GM19324 (cell line): Measurements from ENCODE around the gene MEF2C.
"Not testable (repeated sequence)": the region's sequence is repeated elsewhere in the genome, so short reads cannot be mapped to it uniquely, and the experiment has no call there.

Experiments used
- ATAC-seq: cut with Tn5 transposase; IDR thresholded peaks from one replicate; pipeline ENCODE4 v1.9.1; 2021; ENCODE audit warnings: mild to moderate bottlenecking, moderate library complexity; ENCODE audit not compliant: unreplicated experiment, low FRiP score

Gene MEF2C

DNA sequence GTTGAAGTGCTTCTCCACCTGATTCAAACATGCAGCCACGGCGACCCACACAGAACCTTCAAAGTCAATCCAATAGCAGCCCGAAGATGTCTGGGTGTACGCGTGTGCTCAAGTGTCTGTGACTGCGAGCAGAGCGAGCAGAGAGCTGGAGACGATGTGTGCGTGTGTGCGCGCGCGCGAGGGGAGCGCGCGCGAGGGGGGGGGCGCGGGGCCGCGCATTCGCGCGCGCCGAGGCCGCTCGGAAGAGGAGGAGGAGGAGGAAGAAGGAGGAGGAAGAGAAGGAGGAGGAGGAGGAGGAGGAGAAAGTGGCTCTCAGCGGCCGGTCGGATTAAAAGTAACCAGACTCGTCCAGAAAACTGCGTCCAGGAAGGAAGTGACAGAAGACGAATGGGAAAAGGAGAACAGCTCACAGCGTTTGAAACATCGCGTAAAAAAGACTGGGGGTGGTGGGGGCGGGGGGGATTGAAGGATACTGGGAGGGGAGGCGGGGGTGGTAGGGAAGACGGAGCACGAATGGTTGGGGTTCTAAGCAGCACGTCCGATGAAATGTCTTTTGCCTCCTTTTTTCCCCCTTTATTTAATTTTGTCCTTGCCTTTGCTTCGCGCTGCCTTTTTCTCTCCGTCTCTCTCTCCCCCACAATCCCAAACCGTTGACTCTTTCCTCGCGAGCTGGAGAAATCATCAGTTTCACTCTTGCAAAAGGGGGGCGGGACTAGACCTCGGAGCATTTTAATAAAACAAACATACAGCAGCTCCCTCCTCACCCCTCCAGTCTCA lies at the start of gene MEF2C:
Gene MEF2C (minus strand): TSS at position 126 of the 777 bp plus-strand sequence. CDS start 59,396 bp downstream, outside the sequence.
- peak; percentile 37 for ATAC-seq

GRCh38 chr5:88932541-88932940 lies 49.6 kb upstream of the MEF2C start:
- no peak for ATAC-seq

DNA sequence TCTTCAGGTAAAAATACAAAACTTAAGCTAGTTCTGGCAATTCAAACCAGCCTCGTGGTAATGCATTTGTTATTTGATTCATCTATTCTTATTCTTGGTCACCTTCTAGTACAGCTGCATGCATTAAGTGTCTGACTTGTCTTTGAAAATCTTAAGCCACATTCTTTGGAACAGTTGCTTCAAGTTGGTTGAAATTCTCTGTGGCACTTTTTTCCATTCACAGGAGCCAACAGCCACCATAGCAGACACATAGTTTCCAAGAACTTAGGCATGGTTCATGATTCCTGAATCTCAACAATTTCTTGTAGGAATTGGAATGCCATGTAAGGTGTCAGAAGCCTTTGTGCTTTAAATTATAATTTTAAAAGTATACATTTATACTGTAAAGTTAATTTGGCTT lies 47.4 kb upstream of the MEF2C start:
- ATAC-seq = no peak

DNA sequence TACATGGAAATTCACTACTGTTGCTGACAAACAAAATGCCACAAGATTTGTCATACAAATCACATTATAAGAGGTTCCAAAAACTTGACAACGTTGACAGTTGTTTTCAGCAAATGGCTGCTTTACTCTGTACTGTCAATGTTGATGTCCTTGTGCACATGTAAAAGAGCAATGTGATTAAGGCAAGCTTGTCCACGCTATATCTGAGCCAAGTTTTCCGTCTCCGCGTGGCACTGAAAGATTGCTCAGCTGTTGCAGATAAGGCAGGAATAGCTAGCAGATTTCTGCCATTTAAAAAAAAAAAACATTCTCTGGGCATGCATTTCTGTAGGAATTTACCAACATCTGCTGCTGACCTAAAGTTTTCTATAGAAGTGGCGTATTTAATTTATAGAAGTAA lies 46.4 kb upstream of the MEF2C start:
- ATAC-seq = no peak

- ATAC-seq = no peak
These were observed 43.8 kb upstream of the MEF2C start for GRCh38 chr5:88926774-88927173.

DNA sequence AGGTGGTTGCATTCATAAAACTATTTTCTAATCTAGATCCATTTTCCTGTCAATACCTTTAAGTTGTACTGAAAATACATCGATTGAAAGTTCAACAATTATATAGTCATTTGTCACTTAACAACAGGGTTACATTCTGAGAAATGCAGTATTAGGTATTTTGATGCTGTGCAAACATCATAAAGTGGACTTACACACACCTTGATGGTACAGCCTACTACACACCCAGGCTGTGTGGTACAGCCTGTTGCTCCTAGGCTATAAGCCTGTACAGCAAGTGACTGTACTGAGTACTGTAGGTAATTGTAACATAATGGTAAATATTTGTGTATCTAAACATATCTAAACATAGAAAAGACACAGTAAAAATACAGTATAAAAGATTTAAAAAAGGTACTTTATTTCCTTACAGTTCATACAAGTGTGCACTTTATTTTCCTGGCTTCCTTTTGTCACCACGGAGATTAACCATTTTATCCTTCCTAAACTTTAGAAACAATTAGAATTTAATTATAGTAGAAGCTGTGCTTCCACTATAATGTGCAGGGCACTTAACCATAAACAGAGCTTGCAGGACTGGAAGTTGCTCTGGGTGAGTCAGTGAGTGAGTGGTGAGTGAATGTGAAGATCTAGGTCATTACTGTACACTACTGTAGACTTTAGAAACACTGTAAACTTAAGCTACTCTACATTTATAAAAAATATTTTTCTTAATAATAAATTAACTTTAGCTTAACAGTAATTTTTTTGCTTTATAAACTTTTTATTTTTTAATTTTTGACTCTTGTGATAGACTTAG lies 42.9 kb upstream of the MEF2C start:
- ATAC-seq = no peak

DNA sequence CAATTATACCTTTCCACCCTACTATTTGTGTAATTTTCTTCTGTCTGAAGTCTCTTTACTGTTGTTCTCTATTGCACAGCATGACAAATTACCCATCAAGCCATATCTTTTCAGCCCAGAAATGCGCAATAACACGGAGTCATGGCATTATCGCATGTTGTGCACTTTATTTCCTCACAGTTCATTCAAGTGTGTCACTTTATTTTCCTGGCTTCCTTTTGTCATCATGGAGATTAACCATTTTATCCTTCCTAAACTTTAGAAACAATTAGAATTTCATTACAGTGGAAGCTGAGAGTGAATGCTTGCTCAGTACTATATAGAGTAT lies 41.3 kb upstream of the MEF2C start:
- no peak for ATAC-seq

- ATAC-seq = no peak
These were observed 40.8 kb upstream of the MEF2C start for GRCh38 chr5:88923623-88924329.

DNA sequence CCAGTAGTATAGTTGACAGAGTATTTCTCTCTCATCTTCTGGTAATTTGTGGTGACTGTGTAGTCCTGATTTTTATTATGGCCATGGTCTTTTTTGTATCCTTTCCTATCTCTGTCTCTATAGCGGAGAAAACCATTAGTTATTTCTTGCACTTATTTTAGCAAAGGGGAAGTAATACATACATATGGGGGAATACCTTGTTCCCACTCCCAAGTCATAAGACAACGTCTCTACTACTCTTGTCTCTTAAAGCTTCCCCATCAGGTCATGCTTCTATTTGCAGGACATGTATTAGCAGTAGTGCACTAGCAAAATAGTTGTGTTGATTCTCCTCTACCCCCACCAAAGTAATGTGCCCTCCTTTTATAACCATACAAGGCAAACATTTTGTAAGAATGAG lies 29.8 kb upstream of the MEF2C start:
- not testable (repeated sequence) for ATAC-seq

DNA sequence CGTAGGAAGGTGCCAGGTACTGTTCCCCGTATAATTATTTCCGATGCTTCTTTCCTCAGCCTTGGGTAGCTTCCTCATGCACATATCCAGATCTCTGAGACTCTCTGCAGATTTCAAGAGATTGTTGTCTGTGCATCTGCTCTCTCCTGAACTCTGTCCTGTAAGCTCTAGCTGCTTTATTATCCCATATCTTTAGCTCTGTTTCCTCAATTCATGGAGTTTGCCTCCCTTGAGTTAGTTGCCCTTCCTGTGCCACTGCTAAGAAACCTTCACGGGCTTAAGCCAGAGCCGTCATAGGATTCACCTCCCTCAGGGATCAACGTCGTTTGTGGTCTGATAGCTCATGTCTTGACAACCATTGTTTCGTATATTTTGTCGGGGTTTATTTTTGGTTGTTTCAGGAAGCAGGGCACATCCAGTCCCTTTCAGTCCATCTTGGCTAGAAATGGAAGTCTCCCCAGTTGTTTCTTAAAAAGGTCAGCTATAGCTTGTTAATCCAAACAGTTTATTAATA lies 28.1 kb upstream of the MEF2C start:
- not testable (repeated sequence) for ATAC-seq

- ATAC-seq = not testable (repeated sequence)
These were observed 21.5 kb upstream of the MEF2C start for GRCh38 chr5:88904478-88904877.

- not testable (repeated sequence) for ATAC-seq
These were observed 21.0 kb upstream of the MEF2C start for GRCh38 chr5:88903966-88904365.

- not testable (repeated sequence) for ATAC-seq
These were observed 18.1 kb upstream of the MEF2C start for GRCh38 chr5:88901077-88901476.

DNA sequence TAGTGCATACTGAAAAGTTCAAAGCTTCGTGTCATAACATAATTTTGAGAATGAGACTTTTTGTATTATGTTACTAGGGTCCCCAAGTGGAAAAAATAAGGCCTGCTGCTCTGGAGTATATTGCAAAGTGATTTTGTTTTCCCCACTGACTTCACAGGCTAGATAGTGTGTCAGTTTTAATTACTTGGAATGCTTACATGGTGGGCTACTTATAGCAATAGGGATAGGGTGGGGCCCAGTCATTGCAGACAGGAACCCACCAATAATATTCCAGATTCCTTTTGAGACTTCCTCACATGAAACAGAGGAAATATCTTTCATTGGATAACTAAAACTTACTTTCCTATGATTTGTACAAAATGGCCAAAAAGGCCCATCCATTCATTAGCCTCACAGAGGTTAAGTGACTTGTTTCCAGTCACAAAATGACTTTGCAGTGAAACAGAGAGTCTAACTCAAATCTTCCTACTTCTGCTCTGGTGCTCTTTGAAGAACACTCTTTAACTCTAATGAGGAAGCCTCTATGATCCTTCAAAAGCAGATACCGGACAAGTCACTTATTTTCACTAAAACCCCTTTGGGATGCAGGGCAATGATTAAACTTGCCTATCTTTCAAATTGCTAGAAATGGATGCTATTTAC lies 16.2 kb upstream of the MEF2C start:
- ATAC-seq = no peak

- ATAC-seq = no peak
These were observed 14.8 kb upstream of the MEF2C start for GRCh38 chr5:88897748-88898147.

- ATAC-seq = no peak
These were observed 12.9 kb upstream of the MEF2C start for GRCh38 chr5:88895681-88896501.

DNA sequence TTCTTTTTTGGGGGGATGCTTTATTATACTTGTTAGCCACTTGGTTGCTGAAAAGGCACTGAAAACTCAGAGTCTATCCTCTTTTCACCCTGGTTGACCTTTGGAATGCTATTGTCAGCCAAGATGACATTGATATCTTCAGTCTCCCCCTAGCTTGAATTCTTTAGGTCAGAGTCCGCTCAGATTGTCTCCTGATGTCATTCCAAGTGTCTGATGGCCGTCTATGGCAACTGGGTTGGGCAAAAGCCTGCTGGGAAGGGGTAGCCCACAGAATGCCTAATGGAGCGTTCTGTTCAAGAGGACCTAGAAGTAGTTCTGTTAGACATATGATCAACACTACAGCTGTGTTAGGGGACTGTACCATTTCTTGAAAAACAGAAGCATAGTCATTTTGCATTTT lies 9.7 kb upstream of the MEF2C start:
- no peak for ATAC-seq

- no peak for ATAC-seq
These were observed 7.2 kb upstream of the MEF2C start for GRCh38 chr5:88890070-88890781.
